RKO (cell line): ENCODE measurements around the gene OTX1.

Source experiments
- DNase-seq: peaks from one replicate; pipeline ENCODE4 v3.0.0-alpha.2; 2016; ENCODE audit warnings: low spot score

OTX1 gene

DNA sequence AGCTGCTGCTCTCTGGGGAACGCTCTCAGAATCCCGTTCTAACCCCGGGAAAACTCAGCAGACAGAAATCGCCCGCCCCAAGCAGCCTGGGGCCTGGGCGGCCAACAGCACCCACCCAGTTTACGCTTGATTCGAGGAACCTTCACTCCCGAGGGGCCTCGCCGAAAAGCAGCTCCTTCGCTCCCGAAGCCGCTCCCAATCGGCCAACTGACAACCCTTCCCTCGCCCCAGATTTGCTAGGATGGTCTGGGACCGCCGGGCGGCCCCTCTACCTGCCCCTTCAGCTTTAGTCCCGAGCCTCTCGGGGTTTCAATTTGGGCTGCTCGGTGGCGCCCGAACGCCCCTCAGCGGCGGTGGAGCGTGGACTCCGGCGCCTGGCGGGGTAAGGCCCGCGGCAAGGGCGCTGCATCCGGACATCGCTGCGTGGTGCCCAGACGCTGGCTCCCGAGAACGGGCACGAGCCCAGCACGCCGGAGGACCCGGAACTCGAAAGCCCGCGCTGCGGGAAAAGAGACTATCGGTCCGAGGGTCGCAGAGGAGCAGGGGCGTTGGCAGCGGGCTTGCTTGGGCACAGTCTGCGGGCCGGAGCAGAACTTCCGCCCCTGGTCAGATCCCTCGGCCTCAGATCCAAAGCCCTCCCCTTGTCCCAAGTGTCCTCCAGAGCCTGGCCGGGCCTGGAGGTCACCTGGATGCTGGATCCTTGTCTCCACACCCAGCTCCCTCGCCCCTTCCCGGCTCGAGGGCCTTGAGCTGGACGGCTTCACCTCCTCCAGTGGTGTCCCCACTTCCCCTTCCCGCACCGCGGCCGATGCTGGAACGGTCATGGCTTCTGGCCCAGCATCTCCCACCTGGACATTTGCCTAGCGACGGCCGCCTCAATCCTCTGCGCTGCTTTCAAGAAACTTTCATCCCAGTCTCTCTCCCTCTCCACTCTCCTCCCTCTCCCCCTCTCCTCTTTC lies 3.0 kb upstream of the OTX1 start:
- DNase-seq = no peak

DNA sequence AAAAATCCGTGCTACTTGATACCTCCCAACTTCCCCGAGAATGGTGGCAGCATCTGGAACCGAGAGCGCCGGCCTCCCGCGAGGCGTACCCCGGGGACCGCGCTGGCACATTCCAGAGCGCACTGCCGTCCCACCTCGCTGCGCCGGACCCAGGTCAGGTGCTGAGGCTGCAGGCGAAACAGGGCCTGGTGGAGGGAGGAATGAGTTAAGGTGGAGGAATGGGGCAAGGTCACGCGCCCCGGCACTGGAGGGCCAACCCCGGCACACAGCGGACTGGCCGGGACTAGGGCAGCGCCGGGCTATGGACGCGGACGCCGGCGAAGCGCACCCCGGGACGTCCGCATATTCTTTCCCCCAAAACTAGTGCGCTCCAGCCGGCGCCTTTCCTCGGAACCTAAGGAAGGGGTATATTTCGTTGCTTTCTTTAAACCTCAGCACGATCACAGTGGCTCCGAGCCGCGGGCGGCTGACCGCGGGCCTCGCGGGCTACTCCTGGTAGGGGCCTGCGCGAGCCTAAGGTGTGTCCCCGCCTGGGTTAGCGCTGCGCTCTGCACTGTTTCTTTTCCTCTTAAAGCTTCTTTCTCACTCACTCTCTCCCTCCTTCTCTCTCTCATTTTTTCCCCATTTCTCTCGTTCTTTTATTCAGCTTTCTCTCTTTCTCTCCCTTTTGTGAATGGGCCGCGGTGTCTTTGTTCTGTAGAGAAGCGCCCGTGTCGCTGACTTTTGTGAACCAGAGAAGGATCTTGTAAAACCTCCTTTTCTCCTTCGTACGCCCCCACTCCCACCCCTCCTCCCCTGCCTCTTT lies 2.1 kb upstream of the OTX1 start:
- no peak for DNase-seq

DNA sequence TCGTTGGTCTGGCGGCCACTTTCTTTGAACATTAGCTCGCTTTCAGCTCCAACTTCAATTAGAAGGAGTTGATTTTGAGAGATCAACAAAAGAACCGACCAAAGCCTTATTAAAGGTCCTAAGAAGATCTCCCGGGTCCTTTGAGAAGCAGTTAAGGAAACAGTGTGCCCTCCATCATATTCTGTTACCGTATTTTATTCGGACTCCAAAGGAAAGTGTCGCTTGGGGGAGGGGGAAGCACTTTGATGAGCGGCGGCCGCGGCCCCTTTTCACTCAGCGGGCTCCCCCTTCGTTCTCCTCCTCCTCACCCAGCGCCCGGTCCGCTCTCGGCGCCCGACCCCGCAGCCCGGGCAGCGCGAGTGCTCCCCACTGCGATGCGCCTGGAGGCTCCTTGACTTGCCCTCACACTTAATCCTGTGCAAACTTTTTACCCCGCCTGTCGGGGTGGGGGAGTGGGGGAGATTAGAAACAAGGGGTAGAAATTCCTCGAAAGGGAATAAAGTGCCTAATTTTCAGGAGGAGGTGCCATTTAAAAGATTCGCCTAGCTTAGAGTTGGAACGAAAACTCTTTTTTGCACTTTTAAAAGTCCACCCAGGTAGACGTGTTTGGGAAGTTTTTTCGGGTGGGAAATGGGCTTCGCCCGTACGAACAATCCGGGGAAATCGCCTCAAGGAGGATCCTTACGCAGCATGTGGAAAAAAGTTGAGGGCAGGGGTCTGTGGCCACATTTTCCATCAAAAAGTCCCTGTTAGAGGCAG lies 1.2 kb upstream of the OTX1 start:
- DNase-seq = no peak

- DNase-seq = no peak
Measured at GRCh38 chr2:63049970-63050333, 678 bp upstream of the OTX1 start.

DNA sequence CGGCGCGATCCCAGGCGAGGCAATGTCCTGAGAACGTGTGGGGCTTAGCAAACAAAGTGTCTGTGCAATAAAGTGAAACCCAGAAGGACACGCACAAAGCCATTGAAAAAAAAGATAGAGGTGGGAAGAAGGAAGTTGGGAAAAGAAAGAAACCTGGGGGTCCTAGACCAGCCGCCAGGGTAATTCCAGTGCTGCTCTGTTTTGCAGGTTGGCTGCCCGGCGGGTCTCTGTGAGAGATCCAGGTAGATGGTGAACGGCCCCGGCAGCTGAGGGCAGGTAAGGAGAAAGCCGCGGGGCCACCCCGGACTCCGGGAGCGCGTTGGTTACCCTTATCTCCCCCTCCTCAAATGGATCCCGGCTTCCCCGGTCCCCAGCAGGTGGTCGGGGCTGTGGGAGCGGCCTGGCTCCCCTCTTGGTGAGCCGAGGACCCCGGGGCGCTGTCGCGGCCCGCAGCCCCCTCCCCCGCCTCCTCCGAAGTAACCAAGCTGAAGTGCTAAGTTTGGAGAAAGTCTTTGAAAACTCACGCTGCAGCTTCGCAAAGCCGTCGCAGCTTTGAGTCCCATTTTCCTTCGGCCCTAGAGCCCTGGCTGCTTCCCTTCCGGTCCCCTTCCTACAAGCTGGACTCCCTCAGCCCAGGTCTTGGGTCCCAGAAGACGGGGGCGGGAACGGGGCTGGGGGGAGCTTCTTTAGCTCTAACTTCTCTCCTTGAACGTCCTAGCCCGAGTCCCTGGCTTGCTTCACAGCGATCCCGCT lies 588 bp downstream of the OTX1 start:
- DNase-seq = peak; percentile 34

DNA sequence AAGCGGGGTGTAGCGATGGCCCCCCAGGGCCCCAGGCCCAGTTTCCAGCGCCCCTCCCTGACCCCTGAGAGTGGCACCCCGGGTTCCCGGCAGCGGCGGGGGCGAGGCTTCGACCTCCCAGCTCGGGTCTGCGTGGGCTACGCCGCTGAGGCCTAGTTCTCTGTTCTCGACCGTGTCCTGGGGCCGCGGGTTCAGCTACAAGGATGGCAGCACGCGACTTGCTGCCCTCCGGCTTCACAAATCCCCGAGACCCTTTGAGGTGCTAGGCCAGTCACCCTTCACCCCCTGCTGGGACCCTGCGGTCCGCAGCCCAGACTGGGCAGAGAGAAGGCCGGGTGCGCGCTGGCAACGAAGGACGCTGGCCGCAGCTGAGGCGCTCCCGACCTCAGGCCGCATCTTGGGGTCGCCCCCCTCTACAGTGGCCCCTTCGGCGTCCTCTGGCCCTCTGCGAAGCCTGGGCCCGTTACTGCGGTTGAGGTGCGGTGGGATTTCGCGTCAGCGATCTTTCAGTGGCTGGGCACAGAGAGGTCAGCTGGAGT lies 1.2 kb downstream of the OTX1 start:
- DNase-seq = no peak

- no peak for DNase-seq
Measured at GRCh38 chr2:63052411-63053080, 1.9 kb downstream of the OTX1 start.

- DNase-seq = no peak
Measured at GRCh38 chr2:63053081-63053888, 2.7 kb downstream of the OTX1 start.

GRCh38 chr2:63053889-63054602 lies 3.4 kb downstream of the OTX1 start:
- DNase-seq = no peak

GRCh38 chr2:63054841-63055225 lies 4.2 kb downstream of the OTX1 start:
- DNase-seq = no peak

GRCh38 chr2:63055226-63056106 lies 4.8 kb downstream of the OTX1 start:
- no peak for DNase-seq

GRCh38 chr2:63056107-63057050 lies 5.7 kb downstream of the OTX1 start:
- DNase-seq = no peak

DNA sequence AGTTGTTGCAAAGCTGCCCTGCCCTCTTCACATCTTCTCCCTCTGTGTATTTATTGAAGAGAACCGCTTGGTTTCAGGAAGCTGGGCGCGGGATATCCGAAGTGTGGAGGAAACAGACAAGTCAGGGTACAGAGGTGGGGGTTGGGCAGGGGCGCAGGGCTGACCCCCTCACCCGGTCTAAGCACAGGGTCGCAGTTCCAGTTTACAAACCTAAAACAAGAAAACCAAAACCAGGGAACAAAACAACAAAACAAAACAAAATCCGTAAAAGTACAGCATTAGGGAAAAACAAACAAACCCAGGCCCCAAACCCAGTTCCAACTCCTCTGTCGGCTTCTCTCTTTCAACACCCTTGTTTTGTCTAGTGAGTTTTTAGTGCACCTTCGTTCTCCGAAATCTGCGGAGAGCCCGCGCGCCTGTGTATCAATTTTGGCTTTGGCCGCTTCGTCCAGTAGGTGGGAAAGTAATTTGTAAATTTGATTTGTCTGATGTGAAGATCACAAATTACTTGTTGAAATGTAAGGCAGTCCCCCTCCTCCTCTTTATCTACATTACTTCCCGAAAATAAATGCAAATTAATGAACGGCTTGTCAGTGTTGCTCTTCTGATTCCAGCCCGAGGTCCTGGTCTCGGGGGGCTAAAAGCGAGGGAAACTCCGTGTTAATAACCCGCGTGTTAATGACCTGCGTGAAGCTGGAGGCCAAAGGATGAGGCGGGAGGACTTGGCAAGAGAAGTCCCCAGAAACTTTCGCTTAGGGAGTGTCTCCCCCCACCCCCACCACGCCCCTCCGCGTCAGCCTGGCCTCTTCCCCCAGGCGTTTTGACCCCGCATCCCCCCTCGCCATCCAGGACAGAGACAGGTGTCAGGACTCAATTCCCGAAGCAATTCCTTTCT lies 6.9 kb downstream of the OTX1 start:
- no peak for DNase-seq

- no peak for DNase-seq
Measured at GRCh38 chr2:63058144-63058920, 7.7 kb downstream of the OTX1 start.
